ENCODE data around the gene ACADSB.

DNA sequence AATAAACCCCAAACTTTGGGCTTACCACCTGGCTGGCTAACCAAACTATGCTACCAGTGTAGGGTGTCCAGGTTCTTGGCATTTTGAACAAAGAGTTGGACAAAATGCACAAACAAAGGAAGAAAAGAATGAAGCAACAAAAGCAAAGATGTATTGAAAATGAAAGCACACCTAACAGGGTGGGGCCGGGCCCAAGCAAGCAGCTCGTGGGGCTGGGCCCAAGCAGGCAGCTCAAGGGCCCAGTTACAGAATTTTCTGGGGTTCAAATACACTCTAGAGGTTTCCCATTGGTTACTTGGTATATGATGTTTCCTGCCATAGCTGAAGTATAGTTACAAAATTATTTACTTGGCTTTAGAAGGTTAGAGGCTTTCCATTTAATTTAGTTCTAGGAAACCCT is 15.7 kb downstream of the ACADSB start:
- no peak for TF ChIP-seq EZH2 (IDR thresholded peaks at IDR 0.05; ENCODE audit: borderline replicate concordance, insufficient read depth, low read depth, low read length, poor library complexity, severe bottlenecking)
- TF ChIP-seq, protein P1, sequence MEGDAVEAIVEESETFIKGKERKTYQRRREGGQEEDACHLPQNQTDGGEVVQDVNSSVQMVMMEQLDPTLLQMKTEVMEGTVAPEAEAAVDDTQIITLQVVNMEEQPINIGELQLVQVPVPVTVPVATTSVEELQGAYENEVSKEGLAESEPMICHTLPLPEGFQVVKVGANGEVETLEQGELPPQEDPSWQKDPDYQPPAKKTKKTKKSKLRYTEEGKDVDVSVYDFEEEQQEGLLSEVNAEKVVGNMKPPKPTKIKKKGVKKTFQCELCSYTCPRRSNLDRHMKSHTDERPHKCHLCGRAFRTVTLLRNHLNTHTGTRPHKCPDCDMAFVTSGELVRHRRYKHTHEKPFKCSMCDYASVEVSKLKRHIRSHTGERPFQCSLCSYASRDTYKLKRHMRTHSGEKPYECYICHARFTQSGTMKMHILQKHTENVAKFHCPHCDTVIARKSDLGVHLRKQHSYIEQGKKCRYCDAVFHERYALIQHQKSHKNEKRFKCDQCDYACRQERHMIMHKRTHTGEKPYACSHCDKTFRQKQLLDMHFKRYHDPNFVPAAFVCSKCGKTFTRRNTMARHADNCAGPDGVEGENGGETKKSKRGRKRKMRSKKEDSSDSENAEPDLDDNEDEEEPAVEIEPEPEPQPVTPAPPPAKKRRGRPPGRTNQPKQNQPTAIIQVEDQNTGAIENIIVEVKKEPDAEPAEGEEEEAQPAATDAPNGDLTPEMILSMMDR (IDR thresholded peaks at IDR 0.05): no peak

Data from B cell (primary cell).